IMR-90 (cell line): Measurements from ENCODE around the gene ZNF775. TPM values are rescaled to one million over a fixed set of nuclear protein-coding genes. Genes with fewer than 3 reads are reported as not detected.

Experiments
- ATAC-seq: fragments of 200-7000 bp; cut with Tn5 transposase; 2 replicates; pipeline ENCODE4 v1.9.1; 2020; ENCODE audit warnings: low read depth, mild to moderate bottlenecking, moderate library complexity
- BruUV-seq: library from RNA; stranded (reverse); fragments of 400-500 nt; replicated peaks from 2 replicates; lab custom pipeline; 2021; lab: Mats Ljungman, UMichigan
- CTCF ChIA-PET: fragments of 300-600 bp; formaldehyde crosslinking; extraction: SDS; loops from one replicate; lab custom pipeline; 2021; ENCODE audit warnings: antibody characterized with exemption; lab: Yijun Ruan, JAX
- POLR2A ChIA-PET: fragments of 300-600 bp; sonication (Branson Sonifier 250); formaldehyde crosslinking; loops from one replicate; lab custom pipeline; 2022; ENCODE audit warnings: antibody characterized with exemption; ENCODE audit not compliant: unreplicated experiment; lab: Charles Lee
- DNase-seq: peaks from one replicate; pipeline ENCODE4 v3.0.0; 2013
- H2AFZ ChIP-seq: replicated peaks from 2 replicates; pipeline ENCODE3; 2013; ENCODE audit warnings: low read length, mild to moderate bottlenecking; ENCODE audit not compliant: poor library complexity
- H2AK5ac ChIP-seq: 2 replicates; pipeline ENCODE4 v1.6.1; 2013; ENCODE audit warnings: low read depth, low read length, inconsistent platforms
- H2AK9ac ChIP-seq: replicated peaks from 2 replicates; pipeline ENCODE3; 2013; ENCODE audit warnings: mild to moderate bottlenecking, low read depth, low read length, moderate library complexity; ENCODE audit not compliant: poor library complexity
- H2BK120ac ChIP-seq: 2 replicates; pipeline ENCODE4 v1.6.1; 2013; ENCODE audit warnings: low read depth, low read length, inconsistent platforms
- H2BK15ac ChIP-seq: 3 replicates; pipeline ENCODE4 v1.6.1; 2013; ENCODE audit warnings: low read depth, low read length, inconsistent platforms
- H2BK20ac ChIP-seq: 2 replicates; pipeline ENCODE4 v1.6.1; 2013; ENCODE audit warnings: low read depth, mild to moderate bottlenecking, inconsistent platforms, low read length, moderate library complexity
- H2BK5ac ChIP-seq: 2 replicates; pipeline ENCODE4 v1.6.1; 2013; ENCODE audit warnings: mild to moderate bottlenecking, low read depth, low read length, inconsistent platforms; ENCODE audit not compliant: poor library complexity, severe bottlenecking
- H3K14ac ChIP-seq: replicated peaks from 2 replicates; pipeline ENCODE4 v1.6.1; 2013; ENCODE audit warnings: low read depth, low read length, inconsistent platforms
- H3K18ac ChIP-seq: 2 replicates; pipeline ENCODE4 v1.6.1; 2013; ENCODE audit warnings: low read depth, low read length, control low read depth
- H3K23ac ChIP-seq: 2 replicates; pipeline ENCODE4 v1.6.1; 2013; ENCODE audit warnings: low read depth, low read length, inconsistent platforms
- H3K27ac ChIP-seq: 2 replicates; pipeline ENCODE4 v1.5.1; 2013; ENCODE audit warnings: mild to moderate bottlenecking, control low read depth, low read length; ENCODE audit not compliant: insufficient read depth
- H3K27me3 ChIP-seq: 2 replicates; pipeline ENCODE4 v1.6.1; 2013; ENCODE audit warnings: low read length; ENCODE audit not compliant: control insufficient read depth, insufficient read depth
- H3K36me3 ChIP-seq: 2 replicates; pipeline ENCODE4 v1.6.1; 2013; ENCODE audit warnings: low read length, mixed read lengths; ENCODE audit not compliant: control insufficient read depth, insufficient read depth
- H3K4ac ChIP-seq: 2 replicates; pipeline ENCODE4 v1.6.1; 2013; ENCODE audit warnings: low read depth, low read length, inconsistent platforms
- H3K4me1 ChIP-seq: 2 replicates; pipeline ENCODE4 v1.6.1; 2013; ENCODE audit warnings: low read length, mixed read lengths; ENCODE audit not compliant: control insufficient read depth, insufficient read depth
- H3K4me2 ChIP-seq: 2 replicates; pipeline ENCODE4 v1.6.1; 2013; ENCODE audit warnings: low read depth, mild to moderate bottlenecking, control low read depth, low read length, moderate library complexity
- H3K4me3 ChIP-seq: 2 replicates; pipeline ENCODE4 v1.5.1; 2013; ENCODE audit warnings: low read depth, mild to moderate bottlenecking, control low read depth, low read length, moderate library complexity; ENCODE audit not compliant: insufficient read depth
- H3K56ac ChIP-seq: 2 replicates; pipeline ENCODE4 v1.6.1; 2013; ENCODE audit warnings: low read length, inconsistent platforms; ENCODE audit not compliant: insufficient read depth; ENCODE audit errors: extremely low read depth
- H3K79me1 ChIP-seq, 2 experiments: 2 replicates each; pipeline ENCODE4 v1.6.1; 2013; ENCODE audit warnings: low read length in 2 of 2, inconsistent platforms in 1 of 2, low read depth in 1 of 2
- H3K9ac ChIP-seq: 2 replicates; pipeline ENCODE4 v1.6.1; 2013; ENCODE audit warnings: low read depth, low read length, control low read depth
- H3K9me1 ChIP-seq: 2 replicates; pipeline ENCODE4 v1.6.1; 2013; ENCODE audit warnings: low read length, inconsistent platforms; ENCODE audit not compliant: insufficient read depth
- H3K9me3 ChIP-seq: 2 replicates; pipeline ENCODE4 v1.6.1; 2013; ENCODE audit warnings: low read length; ENCODE audit not compliant: control insufficient read depth, insufficient read depth
- H4K20me1 ChIP-seq: 2 replicates; pipeline ENCODE4 v1.6.1; 2013; ENCODE audit warnings: low read length, inconsistent platforms; ENCODE audit not compliant: insufficient read depth
- H4K5ac ChIP-seq: 2 replicates; pipeline ENCODE4 v1.6.1; 2013; ENCODE audit warnings: mild to moderate bottlenecking, low read depth, low read length, control low read depth
- H4K8ac ChIP-seq, 2 experiments: 2 replicates each; pipeline ENCODE4 v1.6.1; 2013; ENCODE audit warnings: low read depth in 2 of 2, low read length in 2 of 2, control low read depth in 1 of 2, inconsistent platforms in 1 of 2
- H4K91ac ChIP-seq: 2 replicates; pipeline ENCODE4 v1.6.1; 2013; ENCODE audit warnings: low read depth, low read length, inconsistent platforms; ENCODE audit not compliant: insufficient read depth
- BHLHE40 ChIP-seq: fragments of 150-350 bp; IDR thresholded peaks from 2 replicates; pipeline ENCODE4 v1.6.1; 2016; ENCODE audit warnings: mild to moderate bottlenecking, low read depth, low read length
- CHD1 ChIP-seq: IDR thresholded peaks from 2 replicates; pipeline ENCODE4 v1.6.1; 2012; ENCODE audit warnings: low read depth, low read length, improper control_type of control experiment
- FOS ChIP-seq: fragments of 150-350 bp; IDR thresholded peaks from 2 replicates; pipeline ENCODE4 v1.6.1; 2016; ENCODE audit warnings: low read depth, low read length
- MAFK ChIP-seq: IDR thresholded peaks from 2 replicates; pipeline ENCODE4 v1.6.1; 2012; ENCODE audit warnings: low read depth, low read length, improper control_type of control experiment
- MAZ ChIP-seq: IDR thresholded peaks from 2 replicates; pipeline ENCODE4 v1.6.1; 2012; ENCODE audit warnings: low read depth, mild to moderate bottlenecking, low read length, improper control_type of control experiment, moderate library complexity, borderline replicate concordance
- MXI1 ChIP-seq: IDR thresholded peaks from 2 replicates; pipeline ENCODE4 v1.6.1; 2012; ENCODE audit warnings: low read depth, mild to moderate bottlenecking, low read length, moderate library complexity, borderline replicate concordance
- POLR2A ChIP-seq: IDR thresholded peaks from 2 replicates; pipeline ENCODE4 v1.6.1; 2012; ENCODE audit warnings: mild to moderate bottlenecking, low read depth, low read length
- RAD21 ChIP-seq: IDR thresholded peaks from 2 replicates; pipeline ENCODE4 v1.6.1; 2012; ENCODE audit warnings: low read length, improper control_type of control experiment
- RCOR1 ChIP-seq: IDR thresholded peaks from 2 replicates; pipeline ENCODE4 v1.6.1; 2012; ENCODE audit warnings: mild to moderate bottlenecking, low read length, improper control_type of control experiment; ENCODE audit not compliant: insufficient replicate concordance
- SMC3 ChIP-seq: fragments of 150-350 bp; IDR thresholded peaks from 2 replicates; pipeline ENCODE4 v1.6.1; 2016; ENCODE audit warnings: low read depth, mild to moderate bottlenecking, antibody characterized with exemption, low read length, moderate library complexity
- WGBS, 2 experiments: methylation state at CpG; one replicate each; pipeline versions ENCODE4 v1.1.5 to v1.1.7; 2013; ENCODE audit warnings: missing lambda C conversion rate in 2 of 2; ENCODE audit not compliant: insufficient read length in 1 of 2; ENCODE audit errors: extremely low coverage in 2 of 2; 5-methylcytosine and 5-hydroxymethylcytosine counted together
- dilution Hi-C: fragments of 300-500 bp; cut with HindIII; formaldehyde crosslinking; loops from one replicate; pipeline ENCODE4 v1.14.3; 2018; ENCODE audit warnings: low sequenced_read_pairs; ENCODE audit not compliant: unreplicated experiment
- in situ Hi-C: fragments of 300-500 bp; cut with MboI; formaldehyde crosslinking; loops from 3 replicates; pipeline ENCODE4 v1.14.3; 2019; ENCODE audit warnings: low sequenced_read_pairs, inconsistent platforms, mixed read lengths
- intact Hi-C: fragments of 100-400 bp; cut with micrococcal nuclease; formaldehyde crosslinking; loops from 2 replicates; pipeline ENCODE4 v1.10.0; 2022
- polyA plus RNA-seq, 3 experiments: library from polyadenylated mRNA; depleted of rRNA; stranded (reverse); fragments of >200 nt; gene quantifications; 2 replicates each; pipeline ENCODE4 v1.2.3, GENCODE V29; 2012; ENCODE audit warnings: low replicate concordance in 1 of 3
- total RNA-seq: library from RNA; depleted of rRNA; stranded (reverse); fragments of >200 nt; gene quantifications from 2 replicates; pipeline ENCODE4 v1.2.3, GENCODE V29; 2012
- TF ChIP-seq, protein P1 (sequence below): fragments of 150-350 bp; IDR thresholded peaks from 2 replicates; pipeline ENCODE4 v1.6.1; 2016; ENCODE audit warnings: low read depth, mild to moderate bottlenecking, low read length, moderate library complexity, borderline replicate concordance
- TF ChIP-seq, protein P2 (sequence below): fragments of 150-350 bp; IDR thresholded peaks from 2 replicates; pipeline ENCODE4 v1.6.1; 2017; ENCODE audit warnings: mild to moderate bottlenecking, antibody characterized with exemption, low read length, low read depth

The ZNF775 gene
- total and polyA plus RNA-seq, 2 of the 4 experiments (the other 2 are of a cell fraction): 1.4 to 2.6 TPM

DNA sequence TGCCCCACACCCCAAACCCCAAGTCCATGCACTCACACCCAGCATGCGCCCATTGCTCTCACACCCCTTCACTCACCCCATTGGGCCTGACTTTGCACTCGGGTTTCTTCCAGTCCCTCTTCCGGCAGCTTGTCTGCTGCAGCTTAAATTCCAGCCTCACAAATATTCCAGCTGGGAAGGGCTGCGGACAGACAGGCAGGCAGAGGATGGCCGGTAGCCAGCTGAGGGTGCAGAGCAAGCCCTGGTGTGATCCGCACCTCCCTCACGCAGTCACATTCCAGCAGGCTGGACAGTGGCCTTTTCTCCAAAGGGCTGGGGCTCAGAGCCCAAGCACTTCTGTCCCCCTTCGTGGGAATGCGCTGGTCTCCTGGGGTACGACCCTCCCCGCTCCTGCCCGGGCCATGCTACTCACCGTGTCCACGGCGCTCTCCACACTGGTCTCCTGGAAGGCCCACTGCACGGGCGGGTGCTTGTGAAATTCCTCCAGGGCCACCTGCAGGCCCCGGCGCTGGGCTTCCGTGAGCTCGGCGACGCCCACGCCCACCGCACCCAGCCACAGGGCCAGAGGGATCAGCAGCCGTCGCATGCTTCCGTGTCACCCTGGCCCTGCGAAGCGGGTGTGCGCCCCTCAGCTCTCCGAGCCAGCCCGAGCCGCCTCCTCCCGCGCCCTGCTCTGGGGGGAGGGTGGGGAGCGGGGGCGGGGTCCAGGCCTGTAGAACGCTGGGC, 38.9 kb upstream of the ZNF775 start:
- H2AK9ac ChIP-seq: peak overlapping the region; percentile 75
- no peaks in the 10 kb centered on the region for H3K36me3 ChIP-seq
- H3K18ac ChIP-seq: peak overlapping the region; percentile 23; the same call in 1 of the 2 replicates
- in situ Hi-C loops: no loop called here
- no peak overlapping the region for H3K56ac ChIP-seq
- peak; percentile 42 for DNase-seq
- H2BK15ac ChIP-seq: no peak overlapping the region
- H3K4me3 ChIP-seq: no peak overlapping the region; the same call in 1 of the 2 replicates
- H2BK20ac ChIP-seq: 0 out of 2 replicates have a peak overlapping the region, but pooled peaks have one; percentile 31
- no peak overlapping the region for H3K9ac ChIP-seq
- H2AK5ac ChIP-seq: no peak overlapping the region
- H2AFZ ChIP-seq: peak overlapping the region; percentile 71
- dilution Hi-C loops: no loop called here
- intact Hi-C loops: no loop called here
- H3K79me1 ChIP-seq: no peaks in the 10 kb centered on the region
- H3K14ac ChIP-seq: no peak overlapping the region
- CTCF ChIA-PET: interaction anchor here (0.6 to 0.9 kb wide), 3 partner anchors 14 to 38 kb away, joined by 3 to 4 read pairs (median 4); no protein-coding TSS in a partner anchor
- H3K23ac ChIP-seq: no peak overlapping the region
- H3K4me1 ChIP-seq: peaks cover 30% of the 10 kb centered on the region
- no peak overlapping the region for H2BK5ac ChIP-seq
- no TSS peak for BruUV-seq
- H3K9me1 ChIP-seq: peaks cover 11% of the 10 kb centered on the region; the same call in 1 of the 2 replicates
- 6% methylated on average over 15 of the region's 39 CpGs; no CpG with 5 or more reads in 1 of the 2 experiments for WGBS, 2 experiments
- 0 out of 2 replicates have a peak, but pooled peaks cover 3% of the 10 kb centered on the region for H4K20me1 ChIP-seq
- no peak for TF ChIP-seq MAFK
- TF ChIP-seq MAZ: no peak
- no peak for TF ChIP-seq POLR2A
- TF ChIP-seq RAD21: no peak
- no peak for TF ChIP-seq MXI1
- TF ChIP-seq SMC3: no peak
- TF ChIP-seq FOS: no peak
- no peak for TF ChIP-seq CHD1
- TF ChIP-seq, protein P1, sequence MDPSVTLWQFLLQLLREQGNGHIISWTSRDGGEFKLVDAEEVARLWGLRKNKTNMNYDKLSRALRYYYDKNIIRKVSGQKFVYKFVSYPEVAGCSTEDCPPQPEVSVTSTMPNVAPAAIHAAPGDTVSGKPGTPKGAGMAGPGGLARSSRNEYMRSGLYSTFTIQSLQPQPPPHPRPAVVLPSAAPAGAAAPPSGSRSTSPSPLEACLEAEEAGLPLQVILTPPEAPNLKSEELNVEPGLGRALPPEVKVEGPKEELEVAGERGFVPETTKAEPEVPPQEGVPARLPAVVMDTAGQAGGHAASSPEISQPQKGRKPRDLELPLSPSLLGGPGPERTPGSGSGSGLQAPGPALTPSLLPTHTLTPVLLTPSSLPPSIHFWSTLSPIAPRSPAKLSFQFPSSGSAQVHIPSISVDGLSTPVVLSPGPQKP: no peak
- TF ChIP-seq BHLHE40: no peak
- TF ChIP-seq, protein P2, sequence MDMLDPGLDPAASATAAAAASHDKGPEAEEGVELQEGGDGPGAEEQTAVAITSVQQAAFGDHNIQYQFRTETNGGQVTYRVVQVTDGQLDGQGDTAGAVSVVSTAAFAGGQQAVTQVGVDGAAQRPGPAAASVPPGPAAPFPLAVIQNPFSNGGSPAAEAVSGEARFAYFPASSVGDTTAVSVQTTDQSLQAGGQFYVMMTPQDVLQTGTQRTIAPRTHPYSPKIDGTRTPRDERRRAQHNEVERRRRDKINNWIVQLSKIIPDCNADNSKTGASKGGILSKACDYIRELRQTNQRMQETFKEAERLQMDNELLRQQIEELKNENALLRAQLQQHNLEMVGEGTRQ: no peak
- no peak for TF ChIP-seq RCOR1
- POLR2A ChIA-PET: no interaction called here
- H4K91ac ChIP-seq: peak overlapping the region; percentile 5; the same call in 1 of the 2 replicates
- peaks cover 21% of the 10 kb centered on the region for H3K27me3 ChIP-seq
- no peak overlapping the region; the same call in 1 of the 2 replicates for H4K5ac ChIP-seq
- 0 out of 4 replicates have a peak overlapping the region, but pooled peaks of 1 of the 2 experiments have one; percentile 13 for H4K8ac ChIP-seq
- H3K4me2 ChIP-seq: peak overlapping the region; percentile 75; the same call in 1 of the 2 replicates
- peak overlapping the region; percentile 45; the same call in 1 of the 2 replicates for H3K4ac ChIP-seq
- peak overlapping the region; percentile 24; the same call in 1 of the 2 replicates for H2BK120ac ChIP-seq
- H3K27ac ChIP-seq: peak overlapping the region; percentile 15; the same call in 1 of the 2 replicates
- H3K9me3 ChIP-seq: peaks cover 14% of the 10 kb centered on the region
- peak; percentile 61 for ATAC-seq
